MV-4-11 (cell line): Measurements from ENCODE around the gene ATP2B2.
"Not testable (repeated sequence)": the region's sequence is repeated elsewhere in the genome, so short reads cannot be mapped to it uniquely, and the experiment has no call there.

Source experiments
- DNase-seq: peaks from one replicate; lab custom pipeline; 2025; lab: John Stamatoyannopoulos, UW

Gene ATP2B2

GRCh38 chr3:10505050-10505790, at the start of gene ATP2B2:
TSS of gene ATP2B2 (minus strand) at chr3:10505586. CDS start at chr3:10449543, 56,043 bp downstream.
- DNase-seq: no peak

DNA sequence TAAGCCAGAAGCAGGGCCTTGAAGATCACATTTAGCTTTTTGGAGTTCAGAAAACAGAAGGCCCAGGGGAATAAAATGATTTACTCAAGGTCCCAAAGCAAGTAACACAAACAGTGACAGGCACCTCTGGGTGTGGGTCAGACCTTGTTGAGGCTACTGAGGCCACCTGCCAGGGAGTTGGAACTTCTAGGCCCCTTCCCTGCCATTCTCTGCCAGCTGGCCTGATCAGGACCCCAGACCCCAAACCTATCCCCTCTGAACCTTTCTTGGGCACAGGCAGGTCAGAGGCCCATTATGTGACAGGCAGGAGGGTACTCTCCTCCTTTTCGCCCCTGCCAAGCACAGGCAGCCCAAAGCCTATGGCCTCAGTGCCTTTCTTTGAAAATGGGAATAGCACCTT, 49.4 kb upstream of the ATP2B2 start:
- DNase-seq: no peak

GRCh38 chr3:10554236-10554611, 48.8 kb upstream of the ATP2B2 start:
- no peak for DNase-seq

DNA sequence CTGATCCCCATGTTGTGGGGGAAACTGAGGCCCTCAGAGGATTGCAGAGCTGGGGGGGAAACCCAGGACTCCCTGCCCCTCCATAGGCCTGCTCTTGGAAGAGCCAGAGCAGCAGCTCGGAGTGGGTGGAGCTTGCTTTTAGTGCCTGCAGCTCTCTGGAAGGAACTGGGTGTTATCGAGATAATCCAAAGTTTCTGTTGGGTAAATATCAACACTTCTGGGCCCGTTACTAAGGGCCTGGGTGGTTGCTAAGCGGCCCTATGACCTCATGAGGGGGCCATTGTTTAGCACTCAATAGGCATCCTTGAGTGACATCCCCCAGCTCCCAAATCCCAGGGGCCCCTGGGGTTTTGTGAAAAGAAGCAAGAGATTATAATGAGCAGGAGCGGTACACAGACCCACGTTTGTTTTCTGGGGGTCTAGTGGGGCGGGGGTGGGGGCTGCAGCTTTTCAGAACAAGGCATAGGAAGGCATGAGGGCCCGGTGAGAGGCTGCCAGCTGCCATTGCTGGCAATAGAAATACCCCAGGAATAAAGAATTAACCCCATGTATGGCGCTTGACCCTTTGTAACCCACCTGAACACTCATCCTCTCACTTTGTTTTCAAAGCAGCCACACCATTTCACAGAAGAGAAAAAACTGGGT, 48.3 kb upstream of the ATP2B2 start:
- DNase-seq: peak; percentile 53

- DNase-seq: peak; percentile 35
These were observed 47.2 kb upstream of the ATP2B2 start for GRCh38 chr3:10552631-10552943.

DNA sequence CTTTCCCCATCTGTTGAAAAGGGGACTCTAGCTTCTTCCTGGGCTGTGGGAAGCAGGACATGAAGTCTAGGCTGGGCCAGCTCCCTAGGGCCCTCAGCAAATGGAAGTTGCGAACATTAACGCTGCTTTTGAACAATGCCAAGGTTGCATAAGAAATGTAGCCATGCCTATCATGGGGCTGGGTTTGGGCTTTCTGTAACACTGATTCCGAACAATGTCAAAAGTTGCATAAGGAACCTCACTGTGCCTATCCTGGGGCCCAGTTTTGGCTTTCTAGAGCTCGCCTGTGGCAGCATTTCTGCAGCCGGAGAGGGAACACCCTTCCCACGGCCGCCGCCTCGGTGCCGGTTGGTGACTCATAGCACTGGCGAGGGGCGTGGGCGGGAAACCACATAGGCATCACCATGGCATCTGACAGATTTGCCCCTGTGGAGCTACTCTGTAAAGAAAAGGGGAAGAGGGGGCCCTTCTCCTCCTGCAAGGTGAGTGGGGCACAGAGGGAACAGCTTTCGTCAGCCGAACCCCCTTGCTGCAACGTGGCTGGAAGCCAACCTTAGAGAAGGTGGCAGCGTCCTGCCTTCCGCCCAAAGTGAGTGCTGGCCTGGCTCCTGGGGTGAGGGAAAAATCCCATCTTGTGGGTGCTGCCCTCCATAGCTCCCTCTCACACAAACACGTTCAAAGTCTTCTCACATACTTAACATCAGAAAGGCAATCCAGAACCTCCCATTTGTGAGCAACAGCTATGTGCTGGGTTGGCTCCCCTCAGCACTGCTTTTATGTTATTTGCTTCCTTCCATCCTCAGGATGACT, 46.6 kb upstream of the ATP2B2 start:
- DNase-seq: peak; percentile 96

- DNase-seq: no peak
These were observed 45.8 kb upstream of the ATP2B2 start for GRCh38 chr3:10551139-10551538.

DNA sequence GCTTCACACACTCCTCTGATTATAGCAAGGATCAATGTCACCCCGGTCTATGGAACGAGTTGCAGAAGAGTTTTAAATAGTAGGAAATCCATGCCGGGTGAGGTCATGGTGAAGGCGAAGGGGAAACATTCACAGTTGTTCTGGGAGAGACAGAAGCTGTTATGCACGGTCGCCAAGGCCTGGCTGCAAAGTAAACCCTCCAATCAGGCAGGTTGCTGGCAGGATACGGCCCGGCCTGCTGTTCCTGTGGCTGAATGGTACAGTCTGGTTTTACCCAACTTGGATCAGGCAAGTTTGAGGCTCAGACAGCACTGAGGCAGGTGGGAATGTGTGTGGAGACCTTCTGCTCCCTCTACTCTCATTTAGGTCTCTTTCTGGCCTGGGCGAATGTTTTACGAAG, 45.3 kb upstream of the ATP2B2 start:
- no peak for DNase-seq

DNA sequence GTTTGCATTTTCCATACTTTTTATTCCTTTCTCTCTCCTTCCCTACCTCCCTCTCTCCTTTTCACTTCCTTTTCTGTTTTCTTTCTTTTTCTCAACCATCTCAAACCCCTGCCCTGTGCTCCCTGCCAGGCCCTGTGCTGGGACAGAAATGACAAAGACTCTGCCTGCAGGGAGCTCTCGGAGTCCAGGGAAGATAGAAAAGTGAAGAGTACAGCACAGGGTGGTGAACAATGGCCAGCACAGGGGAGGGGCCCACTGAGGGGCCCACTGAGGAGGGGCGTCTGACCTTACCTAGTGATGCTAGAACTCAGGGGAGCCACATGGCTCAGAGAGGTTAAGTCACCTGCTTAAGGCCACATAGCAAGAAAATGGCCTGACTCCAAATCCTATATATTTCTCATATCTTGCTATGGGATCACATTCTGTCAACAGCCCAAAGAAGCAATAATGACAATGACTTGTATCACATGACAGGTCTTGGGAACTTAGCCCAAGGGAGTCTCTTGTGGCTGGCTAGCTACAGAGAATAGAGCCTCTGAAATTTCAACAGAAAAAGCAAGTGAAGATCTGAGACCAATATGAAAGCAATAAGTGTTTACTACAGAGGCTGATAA, 44.3 kb upstream of the ATP2B2 start:
- no peak for DNase-seq

- DNase-seq: no peak
These were observed 43.6 kb upstream of the ATP2B2 start for GRCh38 chr3:10548992-10549391.

- peak; percentile 21 for DNase-seq
These were observed 42.7 kb upstream of the ATP2B2 start for GRCh38 chr3:10547841-10548783.

DNA sequence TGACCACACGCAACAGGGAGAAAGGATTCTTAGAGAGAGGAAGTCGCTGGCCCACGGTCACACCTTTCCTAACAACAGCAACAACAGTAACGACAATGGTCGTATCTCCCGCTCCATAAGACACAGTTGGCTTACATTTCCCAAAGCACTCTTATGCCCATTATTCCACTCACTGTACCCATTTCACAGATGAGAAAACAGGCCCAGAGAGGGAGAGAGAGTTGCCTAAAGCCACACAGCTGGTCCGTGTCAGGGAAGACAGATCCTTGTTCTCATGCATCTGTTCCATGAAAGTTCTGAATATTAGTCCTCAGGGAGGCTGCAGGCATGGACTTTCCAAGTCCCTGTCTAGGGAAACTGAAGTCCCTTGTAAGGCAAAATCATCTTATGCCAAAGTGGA, 42.0 kb upstream of the ATP2B2 start:
- DNase-seq: no peak

DNA sequence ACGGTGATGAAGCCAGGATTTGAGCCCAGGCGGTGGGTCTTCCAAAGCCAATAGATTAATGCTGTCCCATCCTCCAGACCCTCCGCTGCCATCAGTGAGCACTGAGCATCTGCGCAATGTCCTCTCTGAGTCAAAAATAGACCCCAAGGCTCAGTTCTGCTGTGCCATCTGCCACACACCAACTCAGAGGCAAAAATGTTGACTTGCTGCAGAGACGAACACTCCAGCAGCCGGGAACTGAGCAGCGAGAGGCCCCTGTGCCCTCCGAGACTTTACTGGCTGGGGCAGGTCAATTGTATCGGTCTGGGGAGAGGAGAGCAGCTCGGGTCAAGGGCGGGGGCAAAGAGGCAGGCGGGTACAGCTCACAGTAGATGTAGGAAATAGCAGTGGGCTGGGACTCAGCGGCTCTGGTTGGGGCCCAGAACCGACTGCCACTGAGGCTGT, 41.5 kb upstream of the ATP2B2 start:
- no peak for DNase-seq

GRCh38 chr3:10546181-10546624, 40.8 kb upstream of the ATP2B2 start:
- DNase-seq: no peak

GRCh38 chr3:10542518-10542917, 37.1 kb upstream of the ATP2B2 start:
- DNase-seq: no peak

DNA sequence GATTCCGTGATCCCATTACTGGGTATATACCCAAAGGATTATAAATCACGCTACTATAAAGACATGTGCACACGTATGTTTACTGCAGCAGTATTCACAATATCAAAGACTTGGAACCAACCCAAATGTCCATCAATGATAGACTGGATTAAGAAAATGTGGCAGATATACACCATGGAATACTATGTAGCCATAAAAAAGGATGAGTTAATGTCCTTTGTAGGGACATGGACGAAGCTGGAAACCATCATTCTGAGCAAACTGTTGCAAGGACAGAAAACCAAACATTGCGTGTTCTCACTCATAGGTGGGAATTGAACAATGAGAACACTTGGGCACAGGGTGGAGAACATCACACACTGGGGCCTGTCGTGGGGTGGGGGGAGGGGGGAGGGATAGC, 35.0 kb upstream of the ATP2B2 start:
- DNase-seq: not testable (repeated sequence)

GRCh38 chr3:10534066-10534465, 28.7 kb upstream of the ATP2B2 start:
- DNase-seq: no peak

DNA sequence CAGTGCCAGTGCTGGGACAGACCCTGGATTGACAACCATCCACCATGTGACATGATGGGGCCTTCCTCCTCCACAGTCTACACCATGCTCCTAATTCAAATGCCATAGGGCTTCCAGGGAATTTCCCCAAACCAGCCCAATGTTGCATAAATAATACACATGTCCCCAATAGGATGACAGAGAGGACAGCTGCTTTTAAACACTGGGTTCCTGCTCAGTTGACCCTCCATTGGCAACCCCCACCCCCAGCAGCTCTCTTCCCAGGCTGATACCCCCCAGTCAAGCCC, 28.3 kb upstream of the ATP2B2 start:
- DNase-seq: no peak

GRCh38 chr3:10532939-10533736, 27.8 kb upstream of the ATP2B2 start:
- no peak for DNase-seq

GRCh38 chr3:10531031-10531430, 25.6 kb upstream of the ATP2B2 start:
- no peak for DNase-seq

- no peak for DNase-seq
These were observed 24.9 kb upstream of the ATP2B2 start for GRCh38 chr3:10530241-10530640.
